H7 (cell line): ENCODE measurements around the gene VAPA. TPM values are rescaled to one million over a fixed set of nuclear protein-coding genes. Genes with fewer than 3 reads are reported as not detected.
A peak's percentile ranks its signal among the peaks of the same experiment; 100 is the strongest.

Experiments used
- DNase-seq: peaks from one replicate; pipeline ENCODE4 v3.0.0; 2012
- H3K27me3 ChIP-seq: 2 replicates; pipeline ENCODE4 v1.6.0; 2011; ENCODE audit warnings: mild to moderate bottlenecking, low read length; ENCODE audit not compliant: control insufficient read depth, insufficient read depth
- H3K36me3 ChIP-seq: replicated peaks from 2 replicates; pipeline ENCODE4 v1.5.1; 2011; ENCODE audit warnings: low read length; ENCODE audit not compliant: control insufficient read depth, insufficient read depth
- H3K4me3 ChIP-seq: 2 replicates; pipeline ENCODE4 v1.5.1; 2011; ENCODE audit warnings: low read depth, mild to moderate bottlenecking, control low read depth, low read length, moderate library complexity; ENCODE audit not compliant: insufficient read depth
- total RNA-seq: library from RNA; depleted of rRNA; stranded (reverse); fragments of >200 nt; shearing (Covaris generic); gene quantifications from 2 replicates; pipeline ENCODE4 v1.2.3, GENCODE V29; 2014

VAPA gene
- total RNA-seq, 1 experiment from 2014 or later = 121 TPM

DNA sequence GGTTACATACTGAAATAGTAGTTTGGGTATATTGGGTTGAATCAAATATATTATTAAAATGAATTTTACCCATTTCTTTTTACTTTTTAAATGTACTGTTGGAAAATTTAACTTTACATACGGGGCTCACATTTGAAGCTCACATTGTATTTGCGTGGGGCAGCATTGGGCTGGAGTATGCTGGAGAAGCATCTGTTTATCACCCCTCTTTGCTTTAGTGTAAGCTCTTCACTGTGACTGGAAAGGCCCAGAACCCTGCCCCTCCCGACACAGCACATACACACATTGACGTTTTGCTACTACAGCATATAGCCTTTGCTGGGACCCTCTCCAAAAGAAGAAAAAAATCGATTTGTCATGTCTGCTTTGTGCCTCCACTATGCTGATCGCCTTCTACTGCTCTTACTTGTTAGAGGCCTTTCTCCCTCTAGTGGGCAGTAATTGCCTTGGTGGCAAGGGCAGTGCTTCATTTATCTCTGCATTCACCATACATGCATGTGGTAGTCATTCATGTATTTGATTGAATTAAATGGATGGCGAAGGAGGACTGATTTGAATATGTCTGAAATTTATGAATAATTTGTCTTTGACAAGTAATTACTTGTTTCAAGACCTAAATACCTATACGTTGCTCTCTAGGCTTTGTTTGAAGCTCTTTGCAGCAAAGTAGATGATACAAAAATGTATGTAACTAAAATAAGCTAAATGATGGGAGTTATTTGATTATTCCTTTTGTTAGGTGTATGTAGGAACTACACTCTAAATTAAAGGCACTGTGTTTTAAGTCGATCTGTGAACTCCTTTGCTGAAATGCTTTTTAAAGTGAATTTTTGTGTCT, 37.4 kb downstream of the VAPA start:
- Histone ChIP-seq H3K4me3 (no peak overlapping the region), H3K36me3 (peaks cover 6% of the 10 kb centered on the region), H3K27me3 (no peaks in the 10 kb centered on the region)
- DNase-seq = peak; percentile 51

GRCh38 chr18:9952633-9953416, 39.0 kb downstream of the VAPA start:
- Histone ChIP-seq H3K4me3 (no peak overlapping the region), H3K36me3 (peaks cover 3% of the 10 kb centered on the region; the same call in 1 of the 2 replicates), H3K27me3 (no peaks in the 10 kb centered on the region)
- no peak for DNase-seq

DNA sequence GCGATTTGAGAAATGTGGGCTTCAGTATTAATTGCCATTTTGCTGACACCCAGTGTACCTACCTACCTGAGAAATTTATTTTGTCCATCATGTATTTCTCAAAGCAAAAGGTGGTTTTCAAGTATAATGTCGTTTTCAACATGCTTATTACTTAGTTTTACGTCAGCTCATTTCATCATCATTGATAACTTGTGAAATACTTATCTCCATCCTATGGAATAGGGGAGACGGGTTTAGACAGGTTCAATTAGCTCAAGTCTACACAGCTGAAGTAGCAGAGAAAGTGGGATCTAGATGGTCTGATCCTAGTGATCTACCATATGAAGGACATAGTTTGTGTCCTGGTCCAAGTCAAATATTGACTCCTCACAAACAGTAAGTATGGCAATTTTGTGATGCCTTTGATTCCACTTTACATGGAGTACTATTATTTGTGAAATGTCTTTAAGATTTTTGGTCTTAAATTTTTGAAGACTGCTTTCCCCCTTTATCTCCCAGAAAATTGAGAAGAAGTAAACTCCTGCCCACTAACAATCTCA, 45.1 kb downstream of the VAPA start:
- no peak for DNase-seq
- H3K27me3 ChIP-seq = no peaks in the 10 kb centered on the region
- H3K36me3 ChIP-seq = no peaks in the 10 kb centered on the region
- H3K4me3 ChIP-seq = no peak overlapping the region

GRCh38 chr18:9959564-9959963, 45.7 kb downstream of the VAPA start:
- no peaks in the 10 kb centered on the region for H3K27me3 ChIP-seq
- no peaks in the 10 kb centered on the region for H3K36me3 ChIP-seq
- no peak for DNase-seq
- no peak overlapping the region for H3K4me3 ChIP-seq

GRCh38 chr18:9960258-9960904, 46.6 kb downstream of the VAPA start:
- H3K4me3 ChIP-seq = no peak overlapping the region
- no peak for DNase-seq
- H3K27me3 ChIP-seq = no peaks in the 10 kb centered on the region
- no peaks in the 10 kb centered on the region for H3K36me3 ChIP-seq

- Histone ChIP-seq H3K4me3 (no peak overlapping the region), H3K27me3 (no peaks in the 10 kb centered on the region), H3K36me3 (no peaks in the 10 kb centered on the region)
- no peak for DNase-seq
These were observed 47.2 kb downstream of the VAPA start for GRCh38 chr18:9961041-9961440.

GRCh38 chr18:9965711-9966624, 52.2 kb downstream of the VAPA start:
- no peaks in the 10 kb centered on the region for H3K36me3 ChIP-seq
- H3K4me3 ChIP-seq = no peak overlapping the region
- peaks cover 5% of the 10 kb centered on the region; the same call in 1 of the 2 replicates for H3K27me3 ChIP-seq
- no peak for DNase-seq

DNA sequence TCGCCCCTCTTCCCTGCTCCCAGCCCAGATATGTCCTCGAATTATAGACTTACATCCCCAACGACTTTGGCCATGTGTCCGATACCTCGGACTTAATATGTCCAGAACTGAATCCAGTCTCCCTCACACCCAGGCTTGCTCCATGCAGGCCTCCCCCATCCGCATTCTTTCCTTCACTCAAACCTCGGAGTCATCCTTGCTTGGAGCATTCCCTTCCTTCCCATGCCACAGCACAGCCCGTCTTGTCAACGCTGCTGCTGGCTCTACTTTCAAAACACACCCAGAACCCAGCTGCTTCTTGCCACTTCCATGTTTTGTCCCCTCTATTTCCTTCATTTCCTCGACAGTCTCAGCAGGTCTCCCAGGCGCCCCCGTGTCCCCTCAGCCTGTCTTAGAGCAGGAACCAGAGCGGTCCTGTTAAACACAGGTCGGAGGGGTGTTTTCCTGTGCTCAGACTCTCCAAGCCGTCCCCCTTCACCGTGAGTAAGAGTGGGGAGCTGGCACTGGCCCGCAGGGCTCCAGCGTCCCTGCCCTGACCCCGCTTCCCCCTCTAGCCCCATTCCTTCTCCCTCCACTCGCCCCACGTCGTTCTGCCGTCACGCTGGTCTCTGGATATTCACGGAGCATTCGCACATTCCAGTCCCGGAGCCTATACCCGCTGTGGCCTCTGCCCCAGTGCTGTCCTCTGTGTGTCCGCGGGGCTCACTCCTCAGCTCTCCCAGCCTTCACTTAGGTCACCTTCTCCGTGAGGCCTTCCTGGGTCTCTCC, 54.4 kb downstream of the VAPA start:
- Histone ChIP-seq H3K4me3 (peak overlapping the region; percentile 18; the same call in 1 of the 2 replicates), H3K27me3 (peaks cover 5% of the 10 kb centered on the region; the same call in 1 of the 2 replicates), H3K36me3 (no peaks in the 10 kb centered on the region)
- DNase-seq = peak; percentile 51

DNA sequence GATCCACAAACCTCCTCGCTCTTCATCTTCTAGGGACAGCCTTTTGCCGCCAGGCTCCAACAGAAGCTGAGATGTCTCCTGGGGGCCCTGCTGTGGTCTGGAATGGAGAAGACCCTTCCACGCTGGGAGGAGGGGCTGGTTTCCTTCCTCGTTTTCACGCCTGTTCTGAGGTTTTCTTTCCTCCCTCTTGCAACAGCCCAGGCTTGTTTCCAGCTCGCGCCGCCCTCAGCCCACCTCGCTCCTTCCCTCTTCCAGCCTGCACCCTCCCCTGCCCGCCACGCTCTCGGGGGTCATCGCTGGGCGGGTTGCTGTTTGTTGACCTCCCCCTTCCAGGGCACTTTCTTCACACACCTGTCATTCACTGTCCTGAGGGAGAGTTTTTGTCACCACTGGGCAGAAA, 55.4 kb downstream of the VAPA start:
- DNase-seq = peak; percentile 31
- Histone ChIP-seq H3K27me3 (peaks cover 5% of the 10 kb centered on the region; the same call in 1 of the 2 replicates), H3K4me3 (no peak overlapping the region)

GRCh38 chr18:9971313-9971920, 57.6 kb downstream of the VAPA start:
- H3K27me3 ChIP-seq = peaks cover 5% of the 10 kb centered on the region; the same call in 1 of the 2 replicates
- H3K36me3 ChIP-seq = no peaks in the 10 kb centered on the region
- DNase-seq = peak; percentile 76
- H3K4me3 ChIP-seq = no peak overlapping the region

More for the DNA sequence above, 55.4 kb downstream of the VAPA start:
- no peaks in the 10 kb centered on the region for H3K36me3 ChIP-seq

DNA sequence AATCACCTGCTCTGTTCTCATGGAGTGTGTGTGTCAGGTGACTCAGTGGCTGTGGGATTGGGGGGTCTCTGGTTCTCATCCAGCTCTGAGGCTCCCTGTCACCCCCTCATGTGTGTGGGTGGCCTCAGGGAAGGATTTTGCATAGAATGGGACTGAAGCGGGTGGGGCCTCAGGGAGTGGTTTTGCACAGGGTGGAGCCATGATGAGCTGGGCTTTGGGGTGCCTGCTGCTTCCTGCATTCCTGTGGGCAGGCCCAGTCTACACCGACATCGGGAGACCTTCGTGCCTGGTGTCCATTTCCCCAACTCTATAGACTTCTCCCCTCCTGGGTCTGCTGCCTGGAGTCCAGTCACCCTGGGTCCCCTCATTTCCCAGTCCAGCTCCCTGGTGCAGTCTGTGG, 59.7 kb downstream of the VAPA start:
- Histone ChIP-seq H3K4me3 (no peak overlapping the region), H3K27me3 (peaks cover under 1% of the 10 kb centered on the region; the same call in 1 of the 2 replicates), H3K36me3 (no peaks in the 10 kb centered on the region)
- no peak for DNase-seq

- no peak for DNase-seq
These were observed 60.6 kb downstream of the VAPA start for GRCh38 chr18:9974279-9974915.

More at GRCh38 chr18:9974279-9974915, 60.6 kb downstream of the VAPA start:
- H3K27me3 ChIP-seq = no peaks in the 10 kb centered on the region
- H3K36me3 ChIP-seq = no peaks in the 10 kb centered on the region
- H3K4me3 ChIP-seq = no peak overlapping the region
